Activated T-cell treated with anti-CD3 and anti-CD28 coated beads, Interleukin-2, amount 50 U/mL, for 24 hours (primary cell): ENCODE data around the gene CCDC120.
A peak's percentile ranks its signal among the peaks of the same experiment; 100 is the strongest.

Source experiments
- DNase-seq: peaks from one replicate; pipeline ENCODE4 v3.0.0-alpha.2; 2020
- H3K27ac Mint-ChIP-seq: 2 replicates; pipeline ENCODE4 v1.8.0; 2020; ENCODE audit warnings: mild to moderate bottlenecking, mixed read lengths
- H3K27me3 Mint-ChIP-seq: 2 replicates; pipeline ENCODE4 v1.8.0; 2020; ENCODE audit warnings: mixed read lengths
- H3K36me3 Mint-ChIP-seq: 2 replicates; pipeline ENCODE4 v1.8.0; 2020; ENCODE audit warnings: low read depth, mixed read lengths
- H3K4me1 Mint-ChIP-seq: 2 replicates; pipeline ENCODE4 v1.8.0; 2020; ENCODE audit warnings: low read depth, mixed read lengths
- H3K4me3 Mint-ChIP-seq: 2 replicates; pipeline ENCODE4 v1.8.0; 2020; ENCODE audit warnings: mild to moderate bottlenecking, moderate library complexity, mixed read lengths
- H3K9me3 Mint-ChIP-seq: 2 replicates; pipeline ENCODE4 v1.8.0; 2020; ENCODE audit warnings: mixed read lengths

Gene CCDC120

DNA sequence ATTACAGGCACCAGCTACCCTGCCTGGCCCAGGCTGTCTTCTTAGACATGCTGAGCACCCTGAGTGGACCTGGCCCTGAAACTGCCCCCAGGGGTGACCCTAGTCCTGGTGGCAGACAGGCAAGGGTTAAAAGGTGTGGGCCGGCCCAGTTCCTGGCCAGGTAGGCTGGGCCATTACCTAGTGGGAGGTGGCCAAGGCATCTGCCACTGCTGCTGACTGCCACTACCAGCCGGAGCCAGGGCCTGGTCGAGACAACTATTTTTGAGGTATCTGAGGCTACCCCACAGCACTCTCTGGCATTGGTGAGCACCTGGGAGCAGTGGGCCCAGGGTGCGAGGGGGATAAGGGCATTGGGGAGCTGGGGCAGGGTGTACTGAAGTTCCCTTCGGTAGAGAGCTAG, at the start of gene CCDC120:
Gene CCDC120, plus strand, starts transcription at position 206 of the 400 bp plus-strand sequence. CDS start 3,043 bp downstream, outside the sequence.
- Mint-ChIP-seq H3K9me3 (no peaks in the 10 kb centered on the region), H3K4me3 (no peak within 1 kb of the TSS), H3K27ac (no peak within 1 kb of the TSS), H3K36me3 (no peaks in the 10 kb centered on the region), H3K27me3 (peaks cover 24% of the 10 kb centered on the region), H3K4me1 (peaks cover 25% of the 10 kb centered on the region)
- DNase-seq: no peak

DNA sequence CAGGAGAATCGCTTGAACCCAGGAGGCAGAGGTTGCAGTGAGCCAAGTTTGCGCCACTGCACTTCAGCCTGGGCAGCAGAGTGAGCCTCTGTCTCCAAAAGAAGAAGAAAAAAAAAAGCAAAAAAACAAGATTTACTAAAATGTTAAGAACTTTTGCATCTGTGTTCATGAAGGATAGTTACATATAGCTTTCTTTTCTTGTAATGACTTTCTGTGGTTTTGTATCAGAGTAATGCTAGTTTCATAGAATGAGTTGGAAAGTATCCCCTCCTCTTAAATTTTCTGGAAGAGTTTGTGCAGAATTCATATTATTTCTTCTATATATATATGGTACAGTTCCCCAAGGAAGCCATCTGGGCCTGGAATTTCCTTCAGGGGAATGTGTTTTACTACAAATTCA, 39.7 kb upstream of the CCDC120 start:
- Mint-ChIP-seq H3K4me1 (peaks cover 1% of the 10 kb centered on the region), H3K9me3 (no peaks in the 10 kb centered on the region), H3K27ac (no peak overlapping the region), H3K4me3 (no peak overlapping the region), H3K36me3 (no peaks in the 10 kb centered on the region), H3K27me3 (peaks cover 9% of the 10 kb centered on the region)
- DNase-seq: no peak

DNA sequence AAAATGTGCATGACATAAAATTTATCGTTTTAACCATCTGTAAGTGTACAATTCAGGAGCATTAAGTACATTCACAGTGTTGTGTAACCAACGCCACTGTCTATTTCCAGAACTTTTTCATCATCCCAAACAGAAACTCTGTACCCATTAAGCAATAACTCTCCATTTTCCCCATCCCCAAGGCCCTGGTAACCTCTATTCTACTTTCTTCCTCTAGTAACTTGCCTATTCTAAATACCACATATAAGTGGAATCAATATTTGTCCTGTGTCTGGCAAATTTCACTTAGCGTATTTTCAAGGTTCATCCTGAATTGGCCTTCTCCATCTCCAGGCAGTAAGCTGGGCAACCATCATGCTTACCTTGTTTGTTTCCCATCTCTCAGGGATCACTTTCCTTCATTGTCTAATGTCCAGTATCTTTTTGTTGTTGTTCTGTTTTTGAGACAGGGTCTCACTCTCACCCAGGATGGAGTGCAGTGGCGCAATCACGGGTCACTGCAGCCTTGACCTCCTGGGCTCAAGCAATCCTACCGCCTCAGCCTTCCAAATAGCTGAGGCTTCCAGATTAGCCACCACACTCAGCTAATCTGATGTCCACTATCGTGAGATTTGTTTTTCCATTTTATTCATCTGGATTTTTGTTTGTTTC, 39.1 kb upstream of the CCDC120 start:
- Mint-ChIP-seq H3K36me3 (peaks cover under 1% of the 10 kb centered on the region), H3K4me3 (no peak overlapping the region), H3K4me1 (peaks cover 1% of the 10 kb centered on the region)

GRCh38 chrX:49029876-49030275, 28.9 kb upstream of the CCDC120 start:
- no peak for DNase-seq
- no peak overlapping the region for H3K27ac Mint-ChIP-seq
- no peaks in the 10 kb centered on the region for H3K9me3 Mint-ChIP-seq
- H3K36me3 Mint-ChIP-seq: peaks cover 41% of the 10 kb centered on the region
- H3K27me3 Mint-ChIP-seq: no peaks in the 10 kb centered on the region
- H3K4me1 Mint-ChIP-seq: no peaks in the 10 kb centered on the region
- H3K4me3 Mint-ChIP-seq: no peak overlapping the region

More for the DNA sequence above, 39.1 kb upstream of the CCDC120 start:
- H3K27ac Mint-ChIP-seq: no peak overlapping the region
- no peak for DNase-seq
- peaks cover 9% of the 10 kb centered on the region for H3K27me3 Mint-ChIP-seq
- H3K9me3 Mint-ChIP-seq: no peaks in the 10 kb centered on the region

GRCh38 chrX:49030283-49030682, 28.5 kb upstream of the CCDC120 start:
- Mint-ChIP-seq H3K27ac (no peak overlapping the region), H3K4me1 (no peaks in the 10 kb centered on the region), H3K27me3 (no peaks in the 10 kb centered on the region), H3K9me3 (no peaks in the 10 kb centered on the region), H3K4me3 (no peak overlapping the region), H3K36me3 (peaks cover 43% of the 10 kb centered on the region)
- no peak for DNase-seq

DNA sequence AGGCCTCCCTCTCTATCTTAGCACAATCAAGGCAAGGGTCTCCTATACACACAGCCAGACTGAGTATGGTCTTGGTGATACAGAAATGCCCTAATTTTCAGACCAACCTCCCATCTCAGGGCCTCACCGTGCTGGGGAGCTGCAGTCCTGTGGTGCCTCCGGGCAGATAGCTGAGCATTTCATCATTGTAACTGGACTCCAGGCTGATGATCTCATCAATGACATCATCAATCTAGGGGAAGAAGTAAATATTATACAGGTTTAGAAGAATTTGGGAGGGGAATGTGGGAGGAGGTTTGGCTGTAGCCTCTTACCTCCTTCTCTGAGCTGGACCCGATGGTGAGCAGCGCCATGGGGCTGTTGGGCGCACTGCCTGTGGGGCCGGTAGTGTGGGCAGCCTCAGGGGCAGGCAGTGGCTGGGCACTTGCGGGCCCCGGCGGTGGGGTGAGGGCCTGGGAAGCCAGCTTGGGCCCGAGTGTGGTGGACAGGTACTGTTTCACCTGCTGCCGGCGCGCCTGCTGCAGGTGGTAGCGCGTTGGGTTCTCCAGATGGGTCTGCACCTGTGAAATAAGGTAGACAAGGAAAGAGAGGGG, 20.8 kb upstream of the CCDC120 start:
- Mint-ChIP-seq H3K27ac (no peak overlapping the region), H3K27me3 (peaks cover 8% of the 10 kb centered on the region), H3K4me3 (no peak overlapping the region), H3K36me3 (peaks cover 56% of the 10 kb centered on the region), H3K9me3 (no peaks in the 10 kb centered on the region), H3K4me1 (peaks cover 26% of the 10 kb centered on the region)
- DNase-seq: no peak

- Mint-ChIP-seq H3K36me3 (peaks cover 38% of the 10 kb centered on the region), H3K27me3 (peaks cover 12% of the 10 kb centered on the region), H3K4me3 (peak overlapping the region; percentile 56), H3K9me3 (no peaks in the 10 kb centered on the region), H3K27ac (peak overlapping the region; percentile 88), H3K4me1 (peaks cover 33% of the 10 kb centered on the region)
- DNase-seq: peak; percentile 63
Measured at GRCh38 chrX:49039598-49040375, 19.0 kb upstream of the CCDC120 start.

GRCh38 chrX:49040376-49040955, 18.3 kb upstream of the CCDC120 start:
- peaks cover 33% of the 10 kb centered on the region for H3K4me1 Mint-ChIP-seq
- H3K9me3 Mint-ChIP-seq: no peaks in the 10 kb centered on the region
- peaks cover 36% of the 10 kb centered on the region for H3K36me3 Mint-ChIP-seq
- H3K27ac Mint-ChIP-seq: peak overlapping the region; percentile 88
- peaks cover 12% of the 10 kb centered on the region for H3K27me3 Mint-ChIP-seq
- DNase-seq: no peak
- peak overlapping the region; percentile 92 for H3K4me3 Mint-ChIP-seq

GRCh38 chrX:49041744-49042580, 16.8 kb upstream of the CCDC120 start:
- Mint-ChIP-seq H3K4me3 (peak overlapping the region; percentile 92), H3K4me1 (peaks cover 33% of the 10 kb centered on the region), H3K36me3 (peaks cover 33% of the 10 kb centered on the region), H3K9me3 (no peaks in the 10 kb centered on the region), H3K27me3 (peaks cover 12% of the 10 kb centered on the region), H3K27ac (peak overlapping the region; percentile 95)
- peak; percentile 38 for DNase-seq

DNA sequence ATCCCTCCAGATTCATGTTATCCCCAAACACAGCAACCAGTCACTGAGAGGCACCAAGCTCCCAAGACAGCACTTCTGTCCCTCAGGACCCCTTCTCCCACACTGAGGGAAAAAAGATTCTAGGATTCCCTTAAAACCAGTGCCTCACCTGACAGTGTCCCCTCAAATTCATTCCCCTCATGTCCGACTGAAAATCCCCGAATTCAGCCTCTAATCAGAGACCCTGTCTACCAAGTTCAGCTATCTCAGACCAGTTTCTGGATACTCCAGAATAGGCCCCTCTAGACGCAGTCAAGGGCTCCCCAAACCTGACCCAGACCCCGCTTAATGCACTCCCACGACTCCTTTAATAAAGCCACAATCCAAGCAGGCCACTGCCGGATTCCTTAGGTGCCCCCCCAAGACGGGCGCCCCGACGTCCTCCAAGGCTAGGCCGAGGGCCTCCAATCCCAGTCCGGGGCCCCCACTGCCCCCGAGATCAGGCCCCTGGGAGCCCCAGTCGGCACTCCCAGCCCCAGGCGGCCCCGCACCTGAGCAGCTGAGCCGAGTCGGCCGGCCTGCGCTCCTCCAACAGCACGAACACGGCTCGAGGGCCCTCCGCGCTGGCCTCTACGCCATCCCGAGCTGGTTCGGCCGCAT, 16.1 kb upstream of the CCDC120 start:
- peaks cover 12% of the 10 kb centered on the region for H3K27me3 Mint-ChIP-seq
- peaks cover 28% of the 10 kb centered on the region for H3K36me3 Mint-ChIP-seq
- peaks cover 33% of the 10 kb centered on the region for H3K4me1 Mint-ChIP-seq
- H3K27ac Mint-ChIP-seq: peak overlapping the region; percentile 95
- peak overlapping the region; percentile 92 for H3K4me3 Mint-ChIP-seq
- DNase-seq: no peak
- no peaks in the 10 kb centered on the region for H3K9me3 Mint-ChIP-seq

DNA sequence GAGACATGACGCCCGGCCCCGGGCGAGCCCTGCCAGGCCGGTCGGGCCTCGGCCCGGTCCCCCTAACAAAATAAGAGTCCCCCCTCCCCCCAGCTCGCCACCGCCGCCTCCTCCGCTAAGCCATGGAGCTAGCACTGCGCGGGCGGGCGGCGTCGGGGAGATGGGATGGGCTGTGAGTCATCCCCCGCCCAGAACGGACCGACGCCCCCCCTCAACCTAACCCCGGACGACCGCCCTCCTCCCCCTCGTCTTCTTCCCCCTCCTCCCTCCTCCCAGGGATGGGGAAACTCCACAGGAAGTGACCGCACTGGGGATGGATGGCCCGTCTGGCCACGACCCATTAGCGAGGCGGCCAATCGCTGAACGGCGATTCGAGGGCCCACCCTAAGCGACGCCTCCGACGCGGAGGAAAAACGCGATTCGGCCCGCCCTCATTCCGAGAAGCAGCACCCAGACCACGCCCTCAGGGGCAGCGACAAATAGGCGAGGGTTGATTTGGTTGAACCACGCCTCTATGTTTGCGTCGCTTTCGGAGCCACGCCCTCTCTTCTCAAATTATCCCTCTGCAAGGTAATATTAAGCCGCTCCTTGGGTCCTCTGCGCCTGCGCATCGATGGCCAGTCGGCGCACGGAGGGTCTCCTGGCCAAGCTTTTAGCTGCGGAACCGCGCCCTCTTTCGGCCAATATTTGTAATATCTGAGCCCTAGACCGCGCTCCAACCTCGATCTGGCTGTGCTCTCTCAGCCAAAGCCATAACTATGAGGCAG, 15.4 kb upstream of the CCDC120 start, which contains the start of gene TFE3:
Gene TFE3, minus strand, starts transcription at position 138 of the 767 bp plus-strand sequence. Its CDS starts 131 bp downstream, at position 7.
- Mint-ChIP-seq H3K9me3 (no peaks in the 10 kb centered on the region), H3K4me3 (peak within 1 kb of the TSS; percentile 92), H3K4me1 (peaks cover 33% of the 10 kb centered on the region), H3K27me3 (peaks cover 12% of the 10 kb centered on the region), H3K36me3 (peaks cover 24% of the 10 kb centered on the region), H3K27ac (peak within 1 kb of the TSS; percentile 95)
- peak; percentile 92 for DNase-seq

DNA sequence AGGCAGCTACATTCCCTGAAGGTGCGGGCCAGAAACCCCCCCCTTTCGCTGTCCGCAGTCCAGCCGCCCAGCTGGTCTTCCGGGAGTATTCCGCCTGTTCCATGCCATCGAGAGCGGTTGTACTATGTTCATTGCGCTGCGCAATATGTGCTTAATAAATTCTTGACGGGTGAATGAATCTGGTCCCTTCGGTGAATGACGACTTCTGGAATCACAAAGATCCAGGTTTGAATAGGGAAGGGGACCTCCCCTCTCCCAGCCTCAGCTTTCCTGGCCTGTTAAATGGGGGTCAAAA, 14.9 kb upstream of the CCDC120 start:
- peaks cover 12% of the 10 kb centered on the region for H3K27me3 Mint-ChIP-seq
- H3K4me1 Mint-ChIP-seq: peaks cover 33% of the 10 kb centered on the region
- H3K27ac Mint-ChIP-seq: peak overlapping the region; percentile 87
- DNase-seq: no peak
- peaks cover 18% of the 10 kb centered on the region for H3K36me3 Mint-ChIP-seq
- H3K9me3 Mint-ChIP-seq: no peaks in the 10 kb centered on the region
- H3K4me3 Mint-ChIP-seq: peak overlapping the region; percentile 92
